ENCODE measurements around the gene ZNF567.

GRCh38 chr19:36674201-36674600 is 13.2 kb upstream of the ZNF567 start:
- no peak for TF ChIP-seq POLR2A (IDR thresholded peaks at IDR 0.05; ENCODE audit: low read length)
- TF ChIP-seq GATA1 (IDR thresholded peaks at IDR 0.05; ENCODE audit: low read depth, low read length), result no peak
